Activated CD8-positive, alpha-beta memory T cell treated with anti-CD3 and anti-CD28 coated beads, Interleukin-2, amount 10 ng/mL, durations not matched to agents 7 days and 5 days (primary cell): Measurements from ENCODE around the gene GPR137B. TPM values are rescaled to one million over a fixed set of nuclear protein-coding genes. Genes with fewer than 3 reads are reported as not detected.
"Not testable (repeated sequence)": the region's sequence is repeated elsewhere in the genome, so short reads cannot be mapped to it uniquely, and the experiment has no call there.

Experiments
- ATAC-seq: fragments of 150-1000 bp; cut with Tn5 transposase; one replicate; pipeline ENCODE4 v1.10.0; 2021; ENCODE audit warnings: moderate library complexity
- CTCF ChIA-PET: fragments of 350-600 bp; sonication (Branson Sonifier 250); formaldehyde crosslinking; loops from one replicate; lab custom pipeline; 2021; ENCODE audit warnings: antibody characterized with exemption; lab: Charles Lee
- DNase-seq: peaks from one replicate; pipeline ENCODE4 v3.0.0-alpha.2; 2020
- H3K27ac Mint-ChIP-seq: one replicate; pipeline ENCODE4 v1.8.0; 2021; ENCODE audit warnings: mild to moderate bottlenecking, mixed read lengths
- H3K27me3 Mint-ChIP-seq: one replicate; pipeline ENCODE4 v1.8.0; 2021; ENCODE audit warnings: mixed read lengths
- H3K36me3 Mint-ChIP-seq: one replicate; pipeline ENCODE4 v1.8.0; 2021; ENCODE audit warnings: mild to moderate bottlenecking, mixed read lengths
- H3K4me1 Mint-ChIP-seq: one replicate; pipeline ENCODE4 v1.8.0; 2021; ENCODE audit warnings: mixed read lengths
- H3K4me3 Mint-ChIP-seq: one replicate; pipeline ENCODE4 v1.8.0; 2021; ENCODE audit warnings: mild to moderate bottlenecking, moderate library complexity, mixed read lengths
- H3K9me3 Mint-ChIP-seq: one replicate; pipeline ENCODE4 v1.8.0; 2022; ENCODE audit warnings: low read depth, mixed read lengths
- total RNA-seq, 2 experiments: library from RNA; stranded (reverse); gene quantifications; one replicate each; pipeline ENCODE4 v1.2.3, GENCODE V29; 2021

Gene GPR137B
- total RNA-seq, 2 experiments from 2014 or later = 6.3 to 9.7 TPM

DNA sequence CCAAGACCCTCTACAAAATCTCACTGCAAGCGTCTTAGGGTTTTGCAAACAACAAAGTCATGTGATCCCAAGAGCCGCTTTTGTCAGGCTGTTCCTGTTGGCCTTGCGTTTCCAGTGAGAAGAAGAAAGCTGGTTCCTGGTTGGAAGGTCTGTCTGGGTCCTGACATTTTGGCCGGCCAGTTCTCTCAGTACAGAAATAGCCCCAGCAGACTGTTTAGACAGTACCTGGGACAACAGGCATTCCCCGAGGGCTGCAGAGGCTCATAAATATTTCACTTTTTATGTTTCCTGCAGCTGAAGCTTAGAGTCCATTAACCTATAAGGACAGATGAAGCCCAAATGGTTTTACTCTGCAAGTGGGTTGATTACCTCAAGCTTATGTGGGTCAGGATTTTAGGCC, 8.6 kb downstream of the GPR137B start:
- Mint-ChIP-seq H3K27me3 (peaks cover 5% of the 10 kb centered on the region), H3K36me3 (peaks cover 2% of the 10 kb centered on the region), H3K4me1 (peaks cover 11% of the 10 kb centered on the region), H3K27ac (no peak overlapping the region), H3K9me3 (no peaks in the 10 kb centered on the region), H3K4me3 (no peak overlapping the region)
- no peak for ATAC-seq
- CTCF ChIA-PET = no interaction called here
- no peak for DNase-seq

GRCh38 chr1:236151739-236152424, 9.5 kb downstream of the GPR137B start:
- Mint-ChIP-seq H3K4me1 (peaks cover 20% of the 10 kb centered on the region), H3K27ac (no peak overlapping the region), H3K9me3 (no peaks in the 10 kb centered on the region), H3K4me3 (no peak overlapping the region), H3K27me3 (peaks cover 5% of the 10 kb centered on the region), H3K36me3 (peaks cover 4% of the 10 kb centered on the region)
- CTCF ChIA-PET = no interaction called here
- no peak for DNase-seq
- ATAC-seq = no peak

DNA sequence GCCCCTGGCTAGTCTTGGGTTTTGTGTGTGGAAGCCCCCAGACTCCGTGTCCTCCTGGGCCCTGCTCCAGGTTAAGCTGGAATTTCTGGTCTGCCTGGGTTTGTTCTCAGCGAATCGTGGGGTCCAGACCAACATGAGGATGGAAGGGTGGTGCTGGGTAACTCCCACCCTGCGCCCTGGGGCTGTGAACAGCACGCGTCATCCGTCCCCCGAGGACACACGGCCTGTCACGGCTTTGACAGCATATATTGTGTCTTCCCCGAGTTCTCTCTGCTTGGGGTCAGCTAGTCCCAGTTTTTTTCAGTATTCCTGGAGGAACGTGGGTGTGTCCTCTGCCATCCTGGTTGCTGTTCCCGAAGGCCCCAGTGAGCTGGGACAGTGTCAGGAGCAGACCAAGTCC, 11.8 kb downstream of the GPR137B start:
- H3K4me1 Mint-ChIP-seq = peaks cover 36% of the 10 kb centered on the region
- peaks cover 5% of the 10 kb centered on the region for H3K27me3 Mint-ChIP-seq
- no peak overlapping the region for H3K27ac Mint-ChIP-seq
- no peaks in the 10 kb centered on the region for H3K9me3 Mint-ChIP-seq
- H3K4me3 Mint-ChIP-seq = no peak overlapping the region
- CTCF ChIA-PET = no interaction called here
- ATAC-seq (no peak), DNase-seq (no peak)
- peaks cover 6% of the 10 kb centered on the region for H3K36me3 Mint-ChIP-seq

- peaks cover 6% of the 10 kb centered on the region for H3K36me3 Mint-ChIP-seq
- CTCF ChIA-PET = no interaction called here
- ATAC-seq (no peak), DNase-seq (no peak)
- no peaks in the 10 kb centered on the region for H3K9me3 Mint-ChIP-seq
- peaks cover 5% of the 10 kb centered on the region for H3K27me3 Mint-ChIP-seq
- H3K4me3 Mint-ChIP-seq = no peak overlapping the region
- H3K27ac Mint-ChIP-seq = no peak overlapping the region
- H3K4me1 Mint-ChIP-seq = peaks cover 44% of the 10 kb centered on the region
These were observed 12.5 kb downstream of the GPR137B start for GRCh38 chr1:236154671-236155398.

GRCh38 chr1:236155399-236155767, 13.0 kb downstream of the GPR137B start:
- Mint-ChIP-seq H3K36me3 (peaks cover 6% of the 10 kb centered on the region), H3K27me3 (peaks cover 5% of the 10 kb centered on the region), H3K9me3 (no peaks in the 10 kb centered on the region), H3K27ac (no peak overlapping the region), H3K4me3 (no peak overlapping the region), H3K4me1 (peaks cover 49% of the 10 kb centered on the region)
- ATAC-seq (no peak), DNase-seq (no peak)
- CTCF ChIA-PET = no interaction called here

DNA sequence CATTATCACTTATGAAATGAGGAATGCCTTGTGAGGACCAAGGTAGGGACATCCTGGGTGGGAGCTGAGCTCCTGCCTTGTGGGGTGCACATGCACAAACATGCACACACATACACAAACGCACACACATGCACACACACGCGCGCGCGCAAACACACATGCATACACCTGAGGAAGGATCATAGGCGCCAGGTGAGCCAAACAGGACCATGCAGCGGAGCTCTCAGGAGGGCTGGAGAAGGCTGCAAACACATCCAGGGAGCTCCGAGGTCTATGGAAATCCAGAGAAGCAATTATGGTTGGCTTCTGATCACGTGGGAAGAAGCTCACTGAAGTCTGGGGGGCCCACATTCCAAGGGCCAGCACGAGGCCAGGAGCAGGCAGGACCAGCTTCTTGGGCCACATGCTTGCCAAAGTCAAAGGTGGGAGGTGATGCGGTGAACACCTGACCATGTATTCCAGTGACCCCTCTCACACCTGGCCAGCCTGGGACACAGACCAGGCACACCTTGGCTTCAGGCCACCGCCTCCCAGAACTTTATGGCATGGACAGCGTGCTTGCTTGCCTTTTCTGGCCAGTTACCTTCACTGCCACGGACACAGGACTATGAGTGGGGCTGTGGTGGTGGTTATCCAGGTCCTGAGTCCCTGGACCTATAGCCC, 13.6 kb downstream of the GPR137B start:
- no peak for ATAC-seq
- Mint-ChIP-seq H3K27ac (peak overlapping the region; percentile 68), H3K9me3 (peaks cover 2% of the 10 kb centered on the region), H3K4me3 (peak overlapping the region; percentile 53), H3K4me1 (peaks cover 55% of the 10 kb centered on the region), H3K36me3 (peaks cover 9% of the 10 kb centered on the region), H3K27me3 (peaks cover 5% of the 10 kb centered on the region)
- DNase-seq = no peak
- CTCF ChIA-PET = interaction anchor here (1.3 kb wide), 1 partner anchor 13 kb away, joined by 3 read pairs; no protein-coding TSS in a partner anchor

DNA sequence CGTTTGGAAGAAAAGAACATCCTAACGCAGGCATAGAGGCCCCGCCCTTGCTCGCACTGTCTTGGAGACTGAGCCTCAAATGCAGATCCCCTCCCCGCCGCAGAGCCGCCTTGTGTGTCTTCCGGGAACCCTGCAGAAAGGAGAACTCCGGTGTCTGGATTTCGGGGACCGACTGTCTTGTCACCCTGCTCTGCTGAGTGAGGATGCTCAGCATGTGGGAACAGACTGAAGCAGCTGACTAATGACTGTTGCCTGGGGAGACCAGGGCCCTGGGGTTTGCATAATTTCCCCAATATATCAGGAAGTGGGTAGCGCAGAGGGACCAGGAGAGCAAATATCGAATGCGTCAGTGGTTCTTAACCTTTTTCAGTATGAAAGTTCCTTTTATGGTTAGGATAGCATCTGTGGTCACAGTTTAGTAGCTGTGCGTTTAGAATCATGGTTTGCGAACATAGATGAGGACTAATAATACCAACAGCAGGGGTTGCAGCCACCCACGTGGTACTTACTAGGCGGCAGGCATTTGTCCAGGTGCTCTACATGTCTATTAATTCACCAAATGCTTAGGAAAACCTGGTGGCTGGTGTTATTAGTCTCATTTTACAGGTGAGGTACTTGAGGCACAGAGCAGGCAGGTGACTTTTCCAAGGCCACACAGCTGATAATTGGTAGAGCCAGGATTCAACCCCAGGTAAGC, 14.3 kb downstream of the GPR137B start:
- peaks cover 59% of the 10 kb centered on the region for H3K4me1 Mint-ChIP-seq
- CTCF ChIA-PET = interaction anchor here (1.3 kb wide), 1 partner anchor 13 kb away, joined by 3 read pairs; no protein-coding TSS in a partner anchor
- peak overlapping the region; percentile 53 for H3K4me3 Mint-ChIP-seq
- peak overlapping the region; percentile 68 for H3K27ac Mint-ChIP-seq
- ATAC-seq = peak; percentile 88
- peak; percentile 83 for DNase-seq
- H3K27me3 Mint-ChIP-seq = peaks cover 5% of the 10 kb centered on the region
- H3K9me3 Mint-ChIP-seq = peaks cover 7% of the 10 kb centered on the region
- peaks cover 15% of the 10 kb centered on the region for H3K36me3 Mint-ChIP-seq

DNA sequence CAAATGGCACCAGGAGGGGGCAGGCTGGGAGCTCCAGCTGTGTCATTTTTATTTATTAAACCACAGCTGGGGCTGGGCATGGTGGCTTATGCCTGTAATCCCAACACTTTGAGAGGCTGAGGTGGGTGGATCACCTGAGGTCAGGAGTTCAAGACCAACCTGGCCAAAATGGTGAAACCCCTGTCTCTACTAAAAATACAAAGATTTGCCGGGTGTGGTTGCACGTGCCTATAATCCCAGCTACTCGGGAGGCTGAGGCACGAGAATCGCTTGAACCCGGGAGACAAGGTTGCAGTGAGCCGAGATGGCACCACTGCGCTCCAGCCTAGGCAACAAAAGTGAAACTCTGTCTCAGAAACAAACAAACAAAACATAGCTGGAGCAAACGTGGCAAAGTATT, 15.7 kb downstream of the GPR137B start:
- Mint-ChIP-seq H3K4me1 (peaks cover 59% of the 10 kb centered on the region), H3K36me3 (peaks cover 21% of the 10 kb centered on the region)
- DNase-seq, ATAC-seq, H3K4me3 Mint-ChIP-seq, H3K27ac Mint-ChIP-seq, H3K27me3 Mint-ChIP-seq, H3K9me3 Mint-ChIP-seq, CTCF ChIA-PET: not testable (repeated sequence)

GRCh38 chr1:236158719-236159118, 16.4 kb downstream of the GPR137B start:
- H3K4me1 Mint-ChIP-seq = peaks cover 63% of the 10 kb centered on the region
- peaks cover 5% of the 10 kb centered on the region for H3K27me3 Mint-ChIP-seq
- ATAC-seq (no peak), DNase-seq (no peak)
- H3K4me3 Mint-ChIP-seq = no peak overlapping the region
- peaks cover 27% of the 10 kb centered on the region for H3K36me3 Mint-ChIP-seq
- peaks cover 11% of the 10 kb centered on the region for H3K9me3 Mint-ChIP-seq
- H3K27ac Mint-ChIP-seq = no peak overlapping the region
- CTCF ChIA-PET = no interaction called here

DNA sequence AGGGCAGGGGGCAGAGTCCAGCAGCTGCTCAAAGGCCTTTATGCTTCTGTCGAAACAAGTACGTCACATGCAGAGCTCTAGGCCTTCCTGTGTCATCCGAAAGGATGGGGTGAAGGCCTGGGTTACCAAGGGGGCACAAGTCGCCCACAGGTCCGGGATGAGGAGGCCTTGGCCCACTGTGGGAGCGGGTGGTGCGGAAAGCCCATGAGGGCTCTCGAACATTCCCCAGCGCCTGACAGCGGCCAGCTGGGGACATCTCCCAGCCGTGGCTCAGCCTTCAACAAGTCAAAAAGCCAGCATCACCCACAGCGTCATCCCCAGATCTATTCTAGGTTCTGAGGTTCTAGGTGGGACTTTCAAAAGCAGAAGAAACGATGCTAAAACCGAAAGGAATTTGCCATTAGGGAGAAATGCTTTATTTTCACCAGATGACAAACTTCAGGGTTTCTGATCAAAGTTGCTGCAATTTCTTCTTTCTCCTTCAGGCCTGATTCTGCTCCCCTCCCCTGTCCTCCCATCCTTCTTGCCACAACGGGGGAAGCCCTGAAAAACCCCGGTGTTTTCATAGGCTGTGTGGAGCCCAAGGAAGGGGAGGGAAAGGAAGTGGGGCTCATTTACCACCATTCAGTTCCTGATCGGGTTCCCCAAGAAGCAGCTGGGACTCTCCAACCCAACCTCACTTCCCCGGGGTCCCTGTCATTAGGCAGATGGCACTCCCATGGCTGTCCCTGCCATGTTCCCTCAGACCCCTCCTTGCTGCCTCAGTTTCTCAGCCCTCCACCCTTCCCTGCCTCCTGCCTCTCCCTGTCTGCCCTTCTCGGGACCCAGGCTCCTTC, 17.6 kb downstream of the GPR137B start:
- Mint-ChIP-seq H3K4me3 (peak overlapping the region; percentile 52), H3K27me3 (peaks cover 5% of the 10 kb centered on the region), H3K9me3 (peaks cover 11% of the 10 kb centered on the region), H3K4me1 (peaks cover 65% of the 10 kb centered on the region), H3K36me3 (peaks cover 33% of the 10 kb centered on the region), H3K27ac (peak overlapping the region; percentile 82)
- DNase-seq = peak; percentile 63
- CTCF ChIA-PET = interaction anchor here (1.1 kb wide), 1 partner anchor 13 kb away, joined by 4 read pairs; no protein-coding TSS in a partner anchor
- peak; percentile 43 for ATAC-seq

DNA sequence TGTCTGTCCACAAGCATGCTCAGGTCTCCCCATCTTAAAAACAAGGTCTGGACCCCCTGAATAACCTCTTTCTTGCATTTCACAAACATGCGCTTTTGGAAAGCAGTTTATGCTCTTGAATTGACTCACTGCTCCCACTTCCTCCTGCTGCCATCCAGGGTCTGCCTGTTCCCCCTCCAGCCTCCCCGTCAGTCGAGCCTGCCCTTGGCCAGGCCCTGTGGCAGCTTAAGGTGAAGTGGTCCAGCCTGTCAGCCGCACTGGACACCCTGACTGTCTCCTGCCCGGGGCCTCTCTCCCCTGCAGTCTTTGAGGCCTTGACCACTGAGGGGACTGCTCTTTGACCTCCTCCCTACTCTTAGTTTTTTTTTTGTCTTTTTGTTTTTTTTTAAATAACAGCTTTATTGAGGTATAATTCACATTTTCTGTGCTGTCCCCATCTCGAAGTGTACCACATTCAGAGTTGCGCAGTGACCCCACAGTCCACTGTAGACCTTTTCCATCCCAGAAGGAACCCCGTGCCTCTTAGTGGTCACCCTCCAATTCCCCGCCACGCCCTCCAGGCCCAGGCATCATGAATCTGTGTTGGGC, 18.3 kb downstream of the GPR137B start:
- peak overlapping the region; percentile 52 for H3K4me3 Mint-ChIP-seq
- peaks cover 33% of the 10 kb centered on the region for H3K36me3 Mint-ChIP-seq
- H3K27ac Mint-ChIP-seq = peak overlapping the region; percentile 82
- DNase-seq (no peak), ATAC-seq (no peak)
- no peaks in the 10 kb centered on the region for H3K27me3 Mint-ChIP-seq
- peaks cover 60% of the 10 kb centered on the region for H3K4me1 Mint-ChIP-seq
- H3K9me3 Mint-ChIP-seq = peaks cover 11% of the 10 kb centered on the region
- CTCF ChIA-PET = no interaction called here

GRCh38 chr1:236161230-236161629, 18.9 kb downstream of the GPR137B start:
- ATAC-seq (no peak), DNase-seq (no peak)
- Mint-ChIP-seq H3K4me1 (peaks cover 54% of the 10 kb centered on the region), H3K9me3 (peaks cover 11% of the 10 kb centered on the region), H3K36me3 (peaks cover 33% of the 10 kb centered on the region), H3K27me3 (no peaks in the 10 kb centered on the region), H3K27ac (peak overlapping the region; percentile 45), H3K4me3 (no peak overlapping the region)
- CTCF ChIA-PET = no interaction called here
